Lower leg skin (tissue), 3 donors: Measurements from ENCODE around the gene S1PR3.

Experiments used
- POLR2A ChIP-seq, 2 donors: fragments of 450-650 bp; IDR thresholded peaks; one replicate each; pipeline ENCODE4 v1.6.1; 2016 to 2017; ENCODE audit warnings: antibody characterized with exemption in 2 of 2, mild to moderate bottlenecking in 1 of 2, moderate library complexity in 1 of 2
- TF ChIP-seq, protein P1 (sequence below), 3 donors: fragments of 450-650 bp; IDR thresholded peaks; one replicate each; pipeline ENCODE4 v1.5.1; 2016; ENCODE audit warnings: antibody characterized with exemption in 3 of 3, mild to moderate bottlenecking in 3 of 3, moderate library complexity in 2 of 3

- TF ChIP-seq, protein P1, sequence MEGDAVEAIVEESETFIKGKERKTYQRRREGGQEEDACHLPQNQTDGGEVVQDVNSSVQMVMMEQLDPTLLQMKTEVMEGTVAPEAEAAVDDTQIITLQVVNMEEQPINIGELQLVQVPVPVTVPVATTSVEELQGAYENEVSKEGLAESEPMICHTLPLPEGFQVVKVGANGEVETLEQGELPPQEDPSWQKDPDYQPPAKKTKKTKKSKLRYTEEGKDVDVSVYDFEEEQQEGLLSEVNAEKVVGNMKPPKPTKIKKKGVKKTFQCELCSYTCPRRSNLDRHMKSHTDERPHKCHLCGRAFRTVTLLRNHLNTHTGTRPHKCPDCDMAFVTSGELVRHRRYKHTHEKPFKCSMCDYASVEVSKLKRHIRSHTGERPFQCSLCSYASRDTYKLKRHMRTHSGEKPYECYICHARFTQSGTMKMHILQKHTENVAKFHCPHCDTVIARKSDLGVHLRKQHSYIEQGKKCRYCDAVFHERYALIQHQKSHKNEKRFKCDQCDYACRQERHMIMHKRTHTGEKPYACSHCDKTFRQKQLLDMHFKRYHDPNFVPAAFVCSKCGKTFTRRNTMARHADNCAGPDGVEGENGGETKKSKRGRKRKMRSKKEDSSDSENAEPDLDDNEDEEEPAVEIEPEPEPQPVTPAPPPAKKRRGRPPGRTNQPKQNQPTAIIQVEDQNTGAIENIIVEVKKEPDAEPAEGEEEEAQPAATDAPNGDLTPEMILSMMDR (IDR thresholded peaks at IDR 0.05): no peak
- TF ChIP-seq POLR2A (IDR thresholded peaks at IDR 0.05): no peak
Measured at GRCh38 chr9:89044104-89044503, 52.8 kb downstream of the S1PR3 start.
